DMS53 treated with DMSO at 0.1 percent for 48 hours (cell line): ENCODE measurements around the gene ARMC8.
"Not testable (repeated sequence)": the region's sequence is repeated elsewhere in the genome, so short reads cannot be mapped to it uniquely, and the experiment has no call there.

ENCODE experiments used
- DNase-seq: peaks from one replicate; lab custom pipeline; 2025; ENCODE audit not compliant: unreplicated experiment; lab: John Stamatoyannopoulos, UW

The ARMC8 gene

GRCh38 chr3:138187296-138188012 lies at the start of gene ARMC8:
TSS of gene ARMC8 (plus strand) at chr3:138187301. CDS start at chr3:138187555, 254 bp downstream.
- peak; percentile 31 for DNase-seq

GRCh38 chr3:138137861-138138260 lies 49.2 kb upstream of the ARMC8 start:
- no peak for DNase-seq

GRCh38 chr3:138139691-138140090 lies 47.4 kb upstream of the ARMC8 start:
- no peak for DNase-seq

- DNase-seq: no peak
Measured at GRCh38 chr3:138140940-138141339, 46.2 kb upstream of the ARMC8 start.

GRCh38 chr3:138142181-138142580 lies 44.9 kb upstream of the ARMC8 start:
- DNase-seq: not testable (repeated sequence)

- DNase-seq: no peak
Measured at GRCh38 chr3:138148503-138148902, 38.6 kb upstream of the ARMC8 start.

- no peak for DNase-seq
Measured at GRCh38 chr3:138154534-138154933, 32.6 kb upstream of the ARMC8 start.

- no peak for DNase-seq
Measured at GRCh38 chr3:138157743-138158142, 29.4 kb upstream of the ARMC8 start.

GRCh38 chr3:138165061-138165460 lies 22.0 kb upstream of the ARMC8 start:
- DNase-seq: no peak

GRCh38 chr3:138172625-138173024 lies 14.5 kb upstream of the ARMC8 start:
- DNase-seq: no peak

- DNase-seq: no peak
Measured at GRCh38 chr3:138173769-138174420, 13.2 kb upstream of the ARMC8 start.

- peak; percentile 70 for DNase-seq
Measured at GRCh38 chr3:138174421-138175131, 12.5 kb upstream of the ARMC8 start, which contains the start of gene DBR1. TSS of gene DBR1 (minus strand) at chr3:138174921. CDS start at chr3:138174795, 126 bp downstream.

GRCh38 chr3:138180375-138181029 lies 6.6 kb upstream of the ARMC8 start:
- peak; percentile 40 for DNase-seq

- no peak for DNase-seq
Measured at GRCh38 chr3:138184994-138185393, 2.1 kb upstream of the ARMC8 start.

- DNase-seq: no peak
Measured at GRCh38 chr3:138186221-138186620, 880 bp upstream of the ARMC8 start.

- DNase-seq: peak; percentile 69
Measured at GRCh38 chr3:138186803-138187295, 252 bp upstream of the ARMC8 start.

GRCh38 chr3:138188013-138188730 lies 1.1 kb downstream of the ARMC8 start:
- no peak for DNase-seq

GRCh38 chr3:138195481-138195880 lies 8.4 kb downstream of the ARMC8 start:
- DNase-seq: no peak

- no peak for DNase-seq
Measured at GRCh38 chr3:138196023-138196422, 8.9 kb downstream of the ARMC8 start.

GRCh38 chr3:138197058-138197457 lies 10.0 kb downstream of the ARMC8 start:
- DNase-seq: no peak
